ENCODE data around the gene HOATZ.

Gene HOATZ

DNA sequence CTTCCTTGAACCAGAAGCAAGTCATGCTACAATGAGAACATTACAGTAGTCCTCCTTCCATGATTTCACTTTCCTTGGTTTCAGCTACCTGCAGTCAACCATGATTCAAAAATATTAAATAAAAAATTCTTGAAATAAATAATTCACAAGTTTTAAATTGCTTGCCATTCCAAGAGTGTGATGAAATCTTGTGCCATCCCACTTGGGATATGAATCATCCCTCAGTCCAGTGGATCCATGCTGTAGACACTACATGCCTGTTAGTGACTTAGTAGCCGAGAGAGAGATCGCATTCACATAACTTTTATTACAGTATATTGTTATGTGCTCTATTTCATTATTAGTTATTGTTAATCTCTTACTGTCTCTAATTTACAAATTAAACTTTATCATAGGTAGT, 6.0 kb downstream of the HOATZ start:
- no peak overlapping the region for H3K4me3 ChIP-seq
- no peak overlapping the region for H3K27ac ChIP-seq

- H3K4me3 ChIP-seq, result no peak overlapping the region
These were observed 6.6 kb downstream of the HOATZ start for GRCh38 chr11:111521135-111521534.

DNA sequence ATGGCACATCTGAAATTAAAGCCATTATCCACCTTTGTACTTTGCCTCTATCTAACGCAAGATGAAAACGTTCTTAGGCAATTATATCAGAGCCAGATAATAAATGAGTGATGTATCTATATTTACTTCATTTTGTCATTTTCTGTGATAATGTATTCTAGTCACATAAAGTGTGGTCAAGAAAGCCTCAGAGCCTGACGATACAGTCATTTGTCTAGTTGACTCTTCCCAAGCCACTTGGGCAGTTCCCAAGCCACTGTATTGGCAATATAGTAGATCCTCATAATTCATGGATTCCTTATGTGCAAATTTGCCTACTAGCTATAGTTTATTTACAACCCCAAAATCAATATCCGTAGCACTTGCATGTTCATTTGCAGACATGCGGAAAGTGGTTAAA, 7.8 kb downstream of the HOATZ start:
- no peak overlapping the region for H3K27ac ChIP-seq
- H3K4me3 ChIP-seq, result no peak overlapping the region

More at GRCh38 chr11:111521135-111521534, 6.6 kb downstream of the HOATZ start:
- H3K27ac ChIP-seq, result no peak overlapping the region

DNA sequence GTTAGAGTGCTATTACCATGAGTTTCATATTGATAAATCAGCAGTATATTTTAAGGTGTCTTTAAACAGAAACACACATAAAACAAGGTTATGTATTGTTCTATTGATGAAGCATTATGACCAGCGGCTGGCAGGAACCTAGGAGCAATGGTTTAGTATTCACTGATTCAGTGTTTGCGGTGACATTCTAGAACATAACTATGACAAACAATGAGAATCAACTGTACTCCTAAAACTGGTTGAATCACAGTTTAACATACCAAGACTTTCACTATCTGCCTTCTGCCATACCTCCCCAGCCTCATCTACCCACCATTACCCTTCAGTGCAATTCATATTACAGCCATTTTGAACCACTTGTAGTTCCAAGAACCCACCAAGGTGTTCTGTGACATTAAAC, 8.8 kb downstream of the HOATZ start:
- Histone ChIP-seq H3K4me3 (no peak overlapping the region), H3K27ac (no peak overlapping the region)

GRCh38 chr11:111524056-111524455, 9.5 kb downstream of the HOATZ start:
- H3K27ac ChIP-seq, result no peak overlapping the region
- H3K4me3 ChIP-seq, result no peak overlapping the region

DNA sequence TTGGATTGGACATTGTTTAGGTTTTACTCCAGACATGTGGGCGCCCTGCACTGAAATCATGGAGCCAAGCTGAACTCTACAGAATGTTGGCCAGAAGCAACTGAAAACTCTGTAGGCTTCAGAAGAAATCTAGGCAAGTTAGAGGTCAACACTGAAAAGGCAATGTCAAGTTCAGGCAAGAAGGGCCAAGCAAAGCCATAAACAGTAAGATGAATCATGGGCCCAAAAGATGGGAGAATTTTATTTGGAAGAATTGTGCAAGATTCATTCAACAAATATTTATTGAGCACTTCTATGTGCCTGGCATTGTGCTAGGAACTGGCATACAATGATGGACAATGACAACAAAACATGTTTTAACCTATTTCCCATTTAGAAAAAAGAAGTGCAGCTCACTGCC, 10.9 kb downstream of the HOATZ start:
- H3K4me3 ChIP-seq, result no peak overlapping the region
- no peak overlapping the region for H3K27ac ChIP-seq

GRCh38 chr11:111526501-111526900, 11.9 kb downstream of the HOATZ start:
- H3K4me3 ChIP-seq, result no peak overlapping the region
- no peak overlapping the region for H3K27ac ChIP-seq

DNA sequence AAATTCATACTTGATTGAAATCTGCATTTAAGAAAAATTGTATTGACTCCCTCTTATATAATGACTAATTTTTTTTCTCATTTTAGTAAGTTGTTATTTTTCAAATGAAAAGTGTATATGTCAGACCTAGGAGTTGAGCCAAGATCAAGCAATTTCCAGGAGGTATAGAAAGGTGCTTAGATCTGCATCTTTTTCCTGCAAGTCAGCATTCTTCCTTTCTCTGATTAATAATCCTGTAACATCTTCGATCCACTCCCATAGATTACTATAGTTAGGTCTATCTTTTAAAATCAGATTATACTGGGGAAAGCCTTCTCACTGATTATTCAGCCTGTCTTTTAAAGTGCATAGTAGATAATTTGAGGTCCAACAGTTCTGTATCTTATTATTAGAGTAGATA, 12.7 kb downstream of the HOATZ start:
- H3K4me3 ChIP-seq, result no peak overlapping the region
- H3K27ac ChIP-seq, result no peak overlapping the region

DNA sequence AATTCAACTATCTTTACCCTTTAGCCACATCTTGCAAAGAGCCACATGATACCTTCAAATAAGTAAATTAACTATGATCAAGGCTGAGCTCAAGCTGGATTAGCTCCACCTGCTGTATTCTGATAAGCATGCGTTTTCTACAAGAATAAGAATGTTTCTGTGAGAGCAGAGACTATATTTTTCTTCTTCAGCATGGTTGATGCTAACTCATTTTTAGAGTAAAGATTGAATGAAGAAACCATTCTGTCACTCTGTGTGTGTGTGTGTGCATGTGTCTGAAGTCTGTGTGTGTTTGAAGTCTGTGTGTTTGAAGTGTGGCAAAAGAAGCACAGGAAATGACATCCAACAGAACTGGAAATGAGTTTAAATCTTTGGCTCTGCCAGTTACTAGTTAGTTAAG, 14.0 kb downstream of the HOATZ start:
- no peak overlapping the region for H3K4me3 ChIP-seq
- H3K27ac ChIP-seq, result no peak overlapping the region

- H3K4me3 ChIP-seq, result no peak overlapping the region
- H3K27ac ChIP-seq, result no peak overlapping the region
These were observed 15.5 kb downstream of the HOATZ start for GRCh38 chr11:111530091-111530490.

DNA sequence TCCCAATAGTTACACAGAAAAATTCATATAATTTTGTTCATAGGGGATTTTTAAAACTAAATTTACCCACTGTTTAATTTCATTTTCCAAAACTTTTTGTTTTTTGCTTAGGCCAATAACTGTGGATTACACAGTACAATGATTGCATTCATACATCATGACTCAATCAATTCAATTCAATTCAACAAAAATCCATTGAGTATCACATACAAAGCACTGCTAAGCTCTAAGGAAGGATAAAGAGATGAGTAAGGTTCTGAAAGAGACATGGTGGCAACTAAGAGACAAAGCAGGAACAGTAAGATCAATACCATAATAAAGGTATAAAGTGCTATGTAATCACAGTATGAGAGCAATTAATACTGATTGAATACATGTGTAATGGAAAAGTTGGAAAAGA, 16.6 kb downstream of the HOATZ start:
- Histone ChIP-seq H3K4me3 (no peak overlapping the region), H3K27ac (peak overlapping the region in 6 of 21 experiments; percentile 4 to 63 (median 42))

DNA sequence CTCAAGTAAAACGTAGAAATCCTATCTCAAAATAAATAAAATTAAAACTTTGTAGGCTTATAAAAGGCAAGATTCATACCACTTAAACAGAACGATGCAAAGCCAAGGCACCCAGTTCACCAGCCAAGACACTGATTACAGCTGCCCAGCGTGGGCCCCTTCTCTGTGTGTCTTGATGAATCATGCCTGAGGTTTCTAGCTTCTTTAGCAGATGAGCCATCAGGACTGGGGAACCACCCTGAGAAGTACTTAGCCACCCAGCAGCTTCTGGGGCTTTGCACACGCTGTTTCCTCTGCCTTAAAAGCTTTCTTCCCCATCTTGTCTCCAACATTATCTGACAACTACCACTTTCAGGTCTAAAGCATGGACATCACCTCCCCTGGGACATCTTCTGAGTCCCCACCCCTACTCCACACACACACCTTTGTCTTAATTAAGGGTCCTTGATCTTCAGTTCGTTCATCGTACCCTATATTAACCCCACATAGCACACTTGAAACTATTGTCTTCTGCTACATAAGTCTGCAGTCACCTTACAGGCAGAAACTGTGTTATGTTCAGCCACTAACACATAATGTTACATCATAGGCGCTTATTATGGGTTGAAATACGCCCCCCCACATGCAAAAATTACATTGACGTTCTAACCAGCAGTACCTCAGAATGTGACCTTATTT, 17.2 kb downstream of the HOATZ start:
- peak overlapping the region in 7 of 21 experiments; percentile 1 to 63 (median 33) for H3K27ac ChIP-seq
- no peak overlapping the region for H3K4me3 ChIP-seq

- Histone ChIP-seq H3K4me3 (no peak overlapping the region), H3K27ac (peak overlapping the region in 5 of 21 experiments; percentile 4 to 63 (median 52))
These were observed 17.8 kb downstream of the HOATZ start for GRCh38 chr11:111532365-111532709.

- Histone ChIP-seq H3K4me3 (no peak overlapping the region), H3K27ac (no peak overlapping the region)
These were observed 20.7 kb downstream of the HOATZ start for GRCh38 chr11:111535281-111535680.

DNA sequence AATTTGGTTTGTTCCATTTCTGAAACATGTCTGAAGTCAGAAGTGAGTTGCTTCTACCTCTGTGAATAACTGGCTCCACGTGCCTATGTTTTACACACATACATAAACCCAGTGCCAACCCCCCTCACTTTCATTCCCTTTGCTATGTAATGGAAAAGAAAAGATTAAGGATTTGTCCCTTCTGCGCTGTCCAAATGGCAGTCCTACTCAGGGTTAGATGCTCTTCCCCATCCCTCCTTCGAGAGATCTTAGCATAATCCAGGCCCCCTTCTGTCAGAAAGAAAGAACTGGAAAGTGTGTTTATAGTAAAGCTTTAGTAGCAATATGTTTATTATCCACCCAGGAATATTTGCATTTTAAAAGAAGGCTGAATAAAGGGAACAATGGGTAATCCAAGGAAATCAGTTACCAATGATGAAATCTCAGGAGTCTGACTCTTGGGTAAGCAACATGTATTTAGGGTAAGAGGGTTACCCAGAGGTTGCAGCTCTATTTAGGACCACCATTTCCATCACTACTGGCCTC, 22.8 kb downstream of the HOATZ start:
- Histone ChIP-seq H3K4me3 (no peak overlapping the region), H3K27ac (no peak overlapping the region)

- peak overlapping the region in 1 of 21 experiments; percentile 21 for H3K27ac ChIP-seq
- H3K4me3 ChIP-seq, result no peak overlapping the region
These were observed 24.0 kb downstream of the HOATZ start for GRCh38 chr11:111538407-111539114.

GRCh38 chr11:111539426-111540113, 25.0 kb downstream of the HOATZ start:
- Histone ChIP-seq H3K4me3 (peak overlapping the region in 1 of 7 experiments; percentile 45), H3K27ac (peak overlapping the region in 6 of 21 experiments; percentile 12 to 75 (median 52))

GRCh38 chr11:111540114-111540936, 25.7 kb downstream of the HOATZ start, which contains the start of gene LAYN:
Gene LAYN (plus strand): TSS chr11:111540720. CDS start chr11:111540844, 124 bp downstream.
- Histone ChIP-seq H3K4me3 (peak within 1 kb of the TSS; percentile 22 to 49 (median 45)), H3K27ac (peak within 1 kb of the TSS in 19 of 21 experiments; percentile 8 to 76 (median 48))

- Histone ChIP-seq H3K27ac (peak overlapping the region in 18 of 21 experiments; percentile 8 to 76 (median 52)), H3K4me3 (peak overlapping the region; percentile 22 to 49 (median 45))
These were observed 26.3 kb downstream of the HOATZ start for GRCh38 chr11:111540937-111541253.

All from skin epidermis (tissue), 12 donors.